HepG2 (cell line): ENCODE measurements around the gene AK8.

Experiments used
- HNF4A ChIP-seq: sonication (generic); formaldehyde crosslinking; IDR thresholded peaks from 2 replicates; pipeline ENCODE4 v1.4.0; 2020; ENCODE audit warnings: missing genetic modification reagents
- PHB2 ChIP-seq: fragments of 450-650 bp; IDR thresholded peaks from 2 replicates; pipeline ENCODE4 v1.6.1; 2018; ENCODE audit not compliant: partially characterized antibody
- PRDM15 ChIP-seq: sonication (generic); formaldehyde crosslinking; IDR thresholded peaks from 2 replicates; pipeline ENCODE4 v1.4.0; 2020; ENCODE audit warnings: missing genetic modification reagents
- PRDM4 ChIP-seq: sonication (generic); formaldehyde crosslinking; IDR thresholded peaks from 2 replicates; pipeline ENCODE4 v1.9.0; 2021; ENCODE audit warnings: missing genetic modification reagents, borderline replicate concordance
- SRF ChIP-seq: IDR thresholded peaks from 2 replicates; pipeline ENCODE4 v1.6.1; 2011; ENCODE audit warnings: mild to moderate bottlenecking, low read depth, low read length, moderate library complexity
- TEAD3 ChIP-seq: optimal IDR thresholded peaks from 2 replicates; pipeline ENCODE3; 2016; ENCODE audit warnings: borderline replicate concordance
- ZFP1 ChIP-seq: IDR thresholded peaks from 2 replicates; pipeline ENCODE4 v1.6.1; 2016
- ZNF224 ChIP-seq: sonication (generic); formaldehyde crosslinking; IDR thresholded peaks from 2 replicates; pipeline ENCODE4 v1.5.0; 2020; ENCODE audit warnings: mild to moderate bottlenecking, missing genetic modification reagents
- ZSCAN9 ChIP-seq: IDR thresholded peaks from 2 replicates; pipeline ENCODE4 v1.6.1; 2016; ENCODE audit warnings: borderline replicate concordance
- TF ChIP-seq, protein P1 (sequence below): sonication (generic); formaldehyde crosslinking; conservative IDR thresholded peaks from 2 replicates; pipeline ENCODE4 v1.8.1; 2023; ENCODE audit warnings: missing genetic modification reagents
- TF ChIP-seq, protein P2 (sequence below): IDR thresholded peaks from 2 replicates; pipeline ENCODE4 v1.6.1; 2016; ENCODE audit warnings: low read depth, control low read depth

DNA sequence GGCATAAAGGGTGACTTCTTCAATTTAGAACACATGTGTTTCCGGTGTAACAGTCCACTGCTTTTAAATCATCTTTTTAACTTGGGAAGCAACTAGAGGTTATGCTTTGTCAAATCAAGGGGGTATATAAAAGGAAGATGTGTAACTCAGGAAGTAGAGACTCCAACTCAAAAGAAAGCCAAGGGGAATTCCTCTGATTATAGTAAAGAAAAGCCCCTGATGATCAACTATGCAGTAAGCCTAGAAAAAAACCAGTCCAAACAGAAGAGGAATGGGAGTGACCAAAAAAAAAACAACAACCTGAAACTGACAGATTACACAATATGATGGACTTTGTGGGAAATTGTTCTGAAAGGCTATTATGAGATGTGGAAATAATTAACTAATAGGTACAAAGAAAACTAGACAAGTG, 90.3 kb downstream of the AK8 start:
- TF ChIP-seq, protein P1, sequence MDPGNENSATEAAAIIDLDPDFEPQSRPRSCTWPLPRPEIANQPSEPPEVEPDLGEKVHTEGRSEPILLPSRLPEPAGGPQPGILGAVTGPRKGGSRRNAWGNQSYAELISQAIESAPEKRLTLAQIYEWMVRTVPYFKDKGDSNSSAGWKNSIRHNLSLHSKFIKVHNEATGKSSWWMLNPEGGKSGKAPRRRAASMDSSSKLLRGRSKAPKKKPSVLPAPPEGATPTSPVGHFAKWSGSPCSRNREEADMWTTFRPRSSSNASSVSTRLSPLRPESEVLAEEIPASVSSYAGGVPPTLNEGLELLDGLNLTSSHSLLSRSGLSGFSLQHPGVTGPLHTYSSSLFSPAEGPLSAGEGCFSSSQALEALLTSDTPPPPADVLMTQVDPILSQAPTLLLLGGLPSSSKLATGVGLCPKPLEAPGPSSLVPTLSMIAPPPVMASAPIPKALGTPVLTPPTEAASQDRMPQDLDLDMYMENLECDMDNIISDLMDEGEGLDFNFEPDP (CRISPR knock-in tag) = no peak
- TF ChIP-seq PRDM4 (CRISPR knock-in tag) = no peak
- no peak for TF ChIP-seq ZSCAN9 (CRISPR knock-in tag)
- no peak for TF ChIP-seq SRF
- no peak for TF ChIP-seq ZNF224
- TF ChIP-seq PHB2 = no peak
- no peak for TF ChIP-seq PRDM15
- TF ChIP-seq HNF4A (CRISPR knock-in tag) = no peak
- TF ChIP-seq TEAD3 (CRISPR knock-in tag) = no peak
- no peak for TF ChIP-seq ZFP1 (CRISPR knock-in tag)
- TF ChIP-seq, protein P2, sequence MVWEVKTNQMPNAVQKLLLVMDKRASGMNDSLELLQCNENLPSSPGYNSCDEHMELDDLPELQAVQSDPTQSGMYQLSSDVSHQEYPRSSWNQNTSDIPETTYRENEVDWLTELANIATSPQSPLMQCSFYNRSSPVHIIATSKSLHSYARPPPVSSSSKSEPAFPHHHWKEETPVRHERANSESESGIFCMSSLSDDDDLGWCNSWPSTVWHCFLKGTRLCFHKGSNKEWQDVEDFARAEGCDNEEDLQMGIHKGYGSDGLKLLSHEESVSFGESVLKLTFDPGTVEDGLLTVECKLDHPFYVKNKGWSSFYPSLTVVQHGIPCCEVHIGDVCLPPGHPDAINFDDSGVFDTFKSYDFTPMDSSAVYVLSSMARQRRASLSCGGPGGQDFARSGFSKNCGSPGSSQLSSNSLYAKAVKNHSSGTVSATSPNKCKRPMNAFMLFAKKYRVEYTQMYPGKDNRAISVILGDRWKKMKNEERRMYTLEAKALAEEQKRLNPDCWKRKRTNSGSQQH (CRISPR knock-in tag) = no peak
